HepG2 (cell line): ENCODE measurements around the gene ACRBP.

Experiments used
- CEBPB ChIP-seq: IDR thresholded peaks from 2 replicates; pipeline ENCODE4 v1.6.1; 2011; ENCODE audit warnings: low read depth, low read length, improper control_type of control experiment, borderline replicate concordance
- EZH2 ChIP-seq: conservative IDR thresholded peaks from 2 replicates; pipeline ENCODE4 v1.6.1; 2012; ENCODE audit warnings: mild to moderate bottlenecking, low read depth, low read length, moderate library complexity
- KLF6 ChIP-seq: IDR thresholded peaks from 2 replicates; pipeline ENCODE4 v1.8.0; 2016; ENCODE audit warnings: missing biosample characterization, missing genetic modification reagents
- NR2C2 ChIP-seq: sonication (generic); formaldehyde crosslinking; IDR thresholded peaks from 2 replicates; pipeline ENCODE4 v1.4.0; 2020; ENCODE audit warnings: missing genetic modification reagents, mild to moderate bottlenecking, moderate library complexity, borderline replicate concordance
- NR2F2 ChIP-seq: IDR thresholded peaks from 2 replicates; pipeline ENCODE4 v1.6.1; 2012; ENCODE audit warnings: low read depth, inconsistent platforms, borderline replicate concordance
- POLR2AphosphoS2 ChIP-seq: IDR thresholded peaks from 2 replicates; pipeline ENCODE4 v1.6.1; 2011; ENCODE audit warnings: low read depth, low read length, improper control_type of control experiment
- SMYD3 ChIP-seq: sonication (generic); formaldehyde crosslinking; IDR thresholded peaks from 2 replicates; pipeline ENCODE4 v1.8.1; 2023; ENCODE audit warnings: mild to moderate bottlenecking, missing genetic modification reagents
- SP1 ChIP-seq, 2 experiments: fragments of 450-650 bp in 1 of 2; sonication (generic) in 1 of 2; formaldehyde crosslinking in 1 of 2; IDR thresholded peaks; 2 replicates each; pipeline versions ENCODE4 v1.4.0 to v1.6.1; 2016 to 2020; ENCODE audit warnings: missing genetic modification reagents in 1 of 2
- TCF12 ChIP-seq, 2 experiments: fragments of 450-650 bp in 1 of 2; sonication (generic) in 1 of 2; formaldehyde crosslinking in 1 of 2; IDR thresholded peaks; 2 replicates each; pipeline versions ENCODE4 v1.6.1 to v1.8.0; 2017 to 2022; ENCODE audit warnings: antibody characterized with exemption in 1 of 2, mild to moderate bottlenecking in 1 of 2, missing genetic modification reagents in 1 of 2, moderate library complexity in 1 of 2
- TF ChIP-seq, protein P1 (sequence below): sonication (generic); formaldehyde crosslinking; IDR thresholded peaks from 2 replicates; pipeline ENCODE4 v1.5.1; 2020; ENCODE audit warnings: mild to moderate bottlenecking, missing genetic modification reagents, moderate library complexity
- TF ChIP-seq, protein P2 (sequence below): sonication (generic); formaldehyde crosslinking; IDR thresholded peaks from 2 replicates; pipeline ENCODE4 v1.5.0; 2020; ENCODE audit warnings: mild to moderate bottlenecking, missing genetic modification reagents, moderate library complexity

DNA sequence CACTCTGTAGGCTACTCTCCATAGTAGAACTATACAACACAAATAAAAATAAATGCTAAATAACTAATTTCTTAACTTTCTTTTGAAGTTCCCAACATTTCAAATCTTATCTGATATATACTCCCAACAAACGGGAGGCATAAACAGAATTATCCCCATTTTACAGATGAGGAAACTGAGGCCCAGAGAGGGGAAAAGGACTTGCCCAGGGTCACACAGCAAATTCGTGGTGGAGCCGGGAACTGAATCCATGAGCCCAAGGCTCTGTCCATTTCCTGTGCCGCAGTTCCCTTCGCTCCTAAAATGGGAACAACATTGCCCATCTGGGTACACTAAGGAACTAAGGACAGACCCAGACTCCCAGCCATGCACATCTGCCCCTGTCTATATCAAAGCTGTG is 29.7 kb upstream of the ACRBP start:
- TF ChIP-seq TCF12 (IDR thresholded peaks at IDR 0.05) (no peak), TCF12 (CRISPR knock-in tag; IDR thresholded peaks at IDR 0.05) (no peak), NR2C2 (CRISPR knock-in tag) (no peak), NR2F2 (no peak), SP1 (IDR thresholded peaks at IDR 0.05) (no peak), SP1 (CRISPR knock-in tag; IDR thresholded peaks at IDR 0.05) (no peak), POLR2AphosphoS2 (no peak), CEBPB (no peak), KLF6 (no peak), SMYD3 (CRISPR knock-in tag) (no peak), EZH2 (no peak)
- TF ChIP-seq, protein P1, sequence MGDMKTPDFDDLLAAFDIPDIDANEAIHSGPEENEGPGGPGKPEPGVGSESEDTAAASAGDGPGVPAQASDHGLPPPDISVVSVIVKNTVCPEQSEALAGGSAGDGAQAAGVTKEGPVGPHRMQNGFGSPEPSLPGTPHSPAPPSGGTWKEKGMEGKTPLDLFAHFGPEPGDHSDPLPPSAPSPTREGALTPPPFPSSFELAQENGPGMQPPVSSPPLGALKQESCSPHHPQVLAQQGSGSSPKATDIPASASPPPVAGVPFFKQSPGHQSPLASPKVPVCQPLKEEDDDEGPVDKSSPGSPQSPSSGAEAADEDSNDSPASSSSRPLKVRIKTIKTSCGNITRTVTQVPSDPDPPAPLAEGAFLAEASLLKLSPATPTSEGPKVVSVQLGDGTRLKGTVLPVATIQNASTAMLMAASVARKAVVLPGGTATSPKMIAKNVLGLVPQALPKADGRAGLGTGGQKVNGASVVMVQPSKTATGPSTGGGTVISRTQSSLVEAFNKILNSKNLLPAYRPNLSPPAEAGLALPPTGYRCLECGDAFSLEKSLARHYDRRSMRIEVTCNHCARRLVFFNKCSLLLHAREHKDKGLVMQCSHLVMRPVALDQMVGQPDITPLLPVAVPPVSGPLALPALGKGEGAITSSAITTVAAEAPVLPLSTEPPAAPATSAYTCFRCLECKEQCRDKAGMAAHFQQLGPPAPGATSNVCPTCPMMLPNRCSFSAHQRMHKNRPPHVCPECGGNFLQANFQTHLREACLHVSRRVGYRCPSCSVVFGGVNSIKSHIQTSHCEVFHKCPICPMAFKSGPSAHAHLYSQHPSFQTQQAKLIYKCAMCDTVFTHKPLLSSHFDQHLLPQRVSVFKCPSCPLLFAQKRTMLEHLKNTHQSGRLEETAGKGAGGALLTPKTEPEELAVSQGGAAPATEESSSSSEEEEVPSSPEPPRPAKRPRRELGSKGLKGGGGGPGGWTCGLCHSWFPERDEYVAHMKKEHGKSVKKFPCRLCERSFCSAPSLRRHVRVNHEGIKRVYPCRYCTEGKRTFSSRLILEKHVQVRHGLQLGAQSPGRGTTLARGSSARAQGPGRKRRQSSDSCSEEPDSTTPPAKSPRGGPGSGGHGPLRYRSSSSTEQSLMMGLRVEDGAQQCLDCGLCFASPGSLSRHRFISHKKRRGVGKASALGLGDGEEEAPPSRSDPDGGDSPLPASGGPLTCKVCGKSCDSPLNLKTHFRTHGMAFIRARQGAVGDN (CRISPR knock-in tag): no peak
- TF ChIP-seq, protein P2, sequence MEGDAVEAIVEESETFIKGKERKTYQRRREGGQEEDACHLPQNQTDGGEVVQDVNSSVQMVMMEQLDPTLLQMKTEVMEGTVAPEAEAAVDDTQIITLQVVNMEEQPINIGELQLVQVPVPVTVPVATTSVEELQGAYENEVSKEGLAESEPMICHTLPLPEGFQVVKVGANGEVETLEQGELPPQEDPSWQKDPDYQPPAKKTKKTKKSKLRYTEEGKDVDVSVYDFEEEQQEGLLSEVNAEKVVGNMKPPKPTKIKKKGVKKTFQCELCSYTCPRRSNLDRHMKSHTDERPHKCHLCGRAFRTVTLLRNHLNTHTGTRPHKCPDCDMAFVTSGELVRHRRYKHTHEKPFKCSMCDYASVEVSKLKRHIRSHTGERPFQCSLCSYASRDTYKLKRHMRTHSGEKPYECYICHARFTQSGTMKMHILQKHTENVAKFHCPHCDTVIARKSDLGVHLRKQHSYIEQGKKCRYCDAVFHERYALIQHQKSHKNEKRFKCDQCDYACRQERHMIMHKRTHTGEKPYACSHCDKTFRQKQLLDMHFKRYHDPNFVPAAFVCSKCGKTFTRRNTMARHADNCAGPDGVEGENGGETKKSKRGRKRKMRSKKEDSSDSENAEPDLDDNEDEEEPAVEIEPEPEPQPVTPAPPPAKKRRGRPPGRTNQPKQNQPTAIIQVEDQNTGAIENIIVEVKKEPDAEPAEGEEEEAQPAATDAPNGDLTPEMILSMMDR (CRISPR knock-in tag): no peak
